NT2/D1 (cell line): ENCODE data around the gene ADAMTS12.

Source experiments
- SUZ12 ChIP-seq: IDR thresholded peaks from 2 replicates; pipeline ENCODE4 v1.6.1; 2011; ENCODE audit not compliant: insufficient read length, insufficient read depth; ENCODE audit errors: extremely low read depth
- YY1 ChIP-seq: IDR thresholded peaks from 2 replicates; pipeline ENCODE4 v1.6.1; 2011; ENCODE audit not compliant: insufficient read length, insufficient read depth
- ZNF274 ChIP-seq: IDR thresholded peaks from 2 replicates; pipeline ENCODE4 v1.6.1; 2011; ENCODE audit warnings: mild to moderate bottlenecking, low read depth, low read length

DNA sequence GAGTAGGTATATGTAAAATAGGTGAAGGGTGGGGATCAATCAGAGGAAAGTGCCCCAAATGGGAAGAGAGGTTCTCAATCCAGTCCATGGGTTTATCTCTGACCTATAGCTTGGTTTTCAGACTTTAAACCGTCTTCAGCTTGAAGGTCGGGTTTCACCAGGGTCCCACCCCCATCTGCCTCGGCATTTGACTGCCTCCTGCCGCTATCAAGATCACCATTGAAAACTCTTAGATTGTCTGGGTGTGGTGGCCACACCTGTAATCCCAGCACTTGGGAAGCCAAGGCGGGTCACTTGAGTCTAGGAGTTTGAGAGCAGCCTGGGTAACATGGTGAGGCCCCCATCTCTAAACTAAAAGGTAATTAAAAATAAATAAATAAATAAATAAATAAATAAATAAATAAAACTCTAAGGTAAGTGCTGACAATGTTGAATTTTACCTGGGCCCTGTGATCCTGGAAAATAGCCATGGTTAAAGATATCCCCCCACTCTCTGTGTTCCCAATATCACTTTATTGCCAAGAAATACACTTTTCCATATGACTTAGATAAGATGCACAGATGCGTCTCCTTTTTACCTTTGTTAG lies 402.2 kb downstream of the ADAMTS12 start:
- TF ChIP-seq YY1 (no peak), ZNF274 (no peak), SUZ12 (no peak)
